Activated naive CD4-positive, alpha-beta T cell treated with Interleukin-2 at 50 U/mL for 16 hours (primary cell): ENCODE data around the gene CASP10.

Experiments used
- DNase-seq: peaks from one replicate; pipeline ENCODE4 v3.0.0-alpha.2; 2020

CASP10 gene

DNA sequence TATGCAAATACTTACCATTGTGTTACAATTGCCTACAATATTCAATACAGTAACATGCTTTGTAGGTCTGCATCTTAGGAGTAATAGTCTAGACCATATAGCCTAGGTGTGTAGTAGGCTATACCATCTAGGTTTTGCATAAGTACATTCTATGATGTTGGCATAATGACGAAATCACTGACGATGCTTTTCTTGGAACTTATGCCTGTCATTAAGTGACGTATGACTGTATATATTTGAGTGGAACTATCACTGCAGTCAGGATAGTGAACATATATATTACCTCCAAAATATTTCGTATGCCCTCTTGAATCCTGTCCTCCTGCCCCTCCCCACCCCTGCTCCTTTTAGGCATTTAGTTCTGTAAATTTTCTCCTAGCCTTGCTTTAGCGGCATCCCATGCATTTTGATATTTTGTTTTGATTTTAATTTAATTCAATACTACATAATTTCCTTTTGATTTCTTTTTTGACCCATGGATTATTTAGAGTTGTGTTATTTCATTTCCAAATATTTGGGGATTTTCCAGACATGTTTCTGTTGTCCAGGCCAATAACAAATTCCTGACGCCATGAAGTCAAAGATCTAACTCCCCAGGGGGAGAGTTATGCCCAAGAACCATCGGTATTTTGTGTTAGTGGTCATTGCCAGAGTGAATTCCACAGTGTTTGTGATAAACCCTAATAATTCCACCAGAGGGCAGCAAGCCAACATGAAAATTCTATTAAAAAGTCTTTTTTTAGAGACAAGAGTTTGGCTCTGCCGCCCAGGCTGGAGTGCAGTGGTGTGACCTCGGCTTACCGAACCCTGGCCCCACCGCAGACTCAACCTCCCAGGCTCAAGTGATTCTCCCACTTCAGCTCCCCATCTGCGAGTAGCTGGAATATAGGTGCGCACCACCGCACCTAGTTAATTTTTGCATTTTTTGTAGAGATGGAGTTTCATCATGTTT is 53.2 kb downstream of the CASP10 start:
- peak; percentile 34 for DNase-seq

DNA sequence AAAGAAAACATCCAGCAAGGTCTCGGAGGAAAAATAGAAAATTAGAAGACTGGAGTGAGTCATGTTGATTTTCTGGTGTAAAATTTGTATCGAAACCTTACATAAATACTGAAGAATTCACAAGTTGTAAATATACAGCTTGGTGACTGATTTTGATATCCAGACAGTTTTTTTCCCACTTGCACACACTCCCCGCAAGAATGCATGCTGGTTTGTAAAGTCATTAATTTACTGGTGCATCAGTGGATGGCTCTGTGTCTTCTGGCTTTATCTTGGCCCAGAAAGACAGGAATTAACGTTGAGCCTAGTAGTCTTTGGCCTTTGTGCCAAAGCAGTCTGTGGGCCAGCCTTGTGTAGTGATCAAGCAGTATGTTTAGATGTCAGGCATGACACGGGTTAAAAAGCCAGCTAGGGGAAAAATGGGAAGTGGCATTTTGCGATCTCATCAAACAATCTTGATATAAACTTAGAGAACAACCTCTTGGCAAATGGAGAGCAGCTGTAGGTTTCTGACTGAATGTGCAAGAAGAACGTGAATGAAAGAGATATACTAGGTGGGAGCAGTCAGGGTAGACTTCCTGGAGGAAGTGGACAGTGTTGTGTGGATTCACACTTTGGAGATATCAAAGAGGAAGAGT is 54.7 kb downstream of the CASP10 start:
- DNase-seq, result no peak

DNA sequence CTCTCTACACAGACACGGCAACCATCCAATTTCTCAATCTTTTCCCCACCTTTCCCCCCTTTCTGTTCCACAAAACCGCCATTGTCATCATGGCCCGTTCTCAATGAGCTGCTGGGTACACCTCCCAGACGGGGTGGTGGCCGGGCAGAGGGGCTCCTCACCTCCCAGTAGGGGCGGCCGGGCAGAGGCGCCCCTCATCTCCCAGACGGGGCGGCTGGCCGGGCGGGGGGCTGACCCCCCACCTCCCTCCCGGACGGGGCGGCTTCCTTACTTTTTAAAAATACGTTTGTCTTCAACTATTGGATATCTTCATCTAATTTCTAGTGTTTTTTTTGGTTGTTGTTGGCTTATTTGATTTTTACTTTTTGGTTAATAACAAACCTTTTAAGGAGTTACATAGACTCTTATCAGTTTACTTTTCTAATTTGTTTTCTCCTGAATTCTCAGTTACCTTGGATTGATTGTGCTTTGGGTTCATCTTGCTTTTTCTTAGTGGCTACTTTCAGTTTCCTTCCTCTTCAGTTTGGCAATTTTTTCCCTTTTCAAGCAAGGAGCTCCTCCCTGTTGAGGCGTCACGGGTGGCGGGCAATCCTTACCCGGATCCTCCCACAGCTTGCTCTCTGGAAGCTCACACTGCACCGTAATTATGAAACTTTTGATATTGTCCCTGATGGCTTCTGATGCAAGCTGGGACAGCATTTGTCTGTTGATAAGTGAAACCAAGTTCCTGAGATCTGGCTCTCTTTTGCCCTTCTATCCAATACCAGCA is 56.4 kb downstream of the CASP10 start:
- peak; percentile 32 for DNase-seq

DNA sequence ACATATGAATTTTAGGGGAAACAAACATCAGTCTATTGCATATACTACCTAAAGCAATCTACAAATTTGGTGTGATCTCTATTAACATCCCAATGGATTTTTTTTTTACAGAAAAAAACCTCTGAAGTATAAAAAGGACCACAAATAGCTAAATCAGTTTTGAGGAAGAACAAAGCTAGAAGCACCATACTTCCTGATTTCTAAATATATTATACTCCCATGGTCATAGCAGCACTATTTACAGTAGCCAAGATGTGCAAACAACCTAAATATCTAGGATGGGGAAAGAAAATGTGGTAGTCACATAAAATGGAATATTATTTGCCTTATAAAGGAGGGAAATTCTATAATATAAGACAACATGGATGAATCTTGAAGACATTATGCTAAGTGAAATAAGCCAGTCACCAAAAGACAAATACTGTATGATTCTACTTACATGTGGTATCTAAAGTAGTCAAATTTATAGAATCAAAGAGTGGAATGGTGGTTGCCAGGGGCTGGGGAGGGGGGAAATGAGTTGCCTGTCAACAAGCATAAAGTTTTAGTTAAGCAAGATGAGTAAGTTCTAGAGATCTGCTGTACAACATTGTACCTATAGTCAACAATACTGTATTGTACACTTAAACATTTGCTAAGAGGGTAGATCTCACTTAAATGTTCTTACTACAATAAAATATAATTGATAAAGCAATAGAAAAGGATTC is 59.8 kb downstream of the CASP10 start:
- DNase-seq, result no peak

DNA sequence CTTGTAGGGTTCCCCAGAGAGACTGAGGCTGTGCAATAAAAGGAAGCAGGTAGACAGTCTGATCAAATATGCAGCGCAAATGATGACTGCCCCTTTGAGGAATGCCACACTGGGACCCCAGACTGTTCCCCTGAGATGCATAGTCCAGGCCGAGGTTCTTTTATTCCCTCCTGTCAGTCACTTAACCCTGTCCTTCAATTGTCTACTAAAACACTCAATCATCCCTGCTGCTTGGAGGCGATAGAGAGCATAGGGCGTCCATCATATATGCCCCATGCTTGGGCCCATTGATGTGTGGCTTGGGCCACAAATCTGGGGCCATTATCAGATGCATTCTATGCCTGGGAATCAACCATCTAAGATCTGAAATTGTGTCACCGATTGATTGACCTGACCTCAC is 61.9 kb downstream of the CASP10 start:
- no peak for DNase-seq

DNA sequence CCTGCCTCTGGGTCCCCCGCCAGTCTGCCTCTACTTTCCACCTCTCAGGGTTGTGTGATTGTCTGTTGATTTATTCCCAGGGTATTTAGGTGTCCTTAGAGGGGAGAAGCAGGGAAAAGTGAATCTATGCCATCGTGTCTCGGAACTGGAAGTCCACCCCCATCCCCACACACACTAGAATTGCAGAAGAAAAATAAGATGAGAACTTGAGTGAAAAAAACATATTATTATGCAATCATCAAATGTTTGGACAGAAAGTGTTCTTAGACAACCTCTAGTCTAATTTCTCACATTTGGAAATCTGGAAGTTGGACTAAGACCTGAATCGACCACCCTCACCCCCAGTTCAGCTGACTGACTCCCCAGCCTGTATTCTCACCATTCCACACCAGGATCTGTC is 63.3 kb downstream of the CASP10 start:
- DNase-seq, result no peak

DNA sequence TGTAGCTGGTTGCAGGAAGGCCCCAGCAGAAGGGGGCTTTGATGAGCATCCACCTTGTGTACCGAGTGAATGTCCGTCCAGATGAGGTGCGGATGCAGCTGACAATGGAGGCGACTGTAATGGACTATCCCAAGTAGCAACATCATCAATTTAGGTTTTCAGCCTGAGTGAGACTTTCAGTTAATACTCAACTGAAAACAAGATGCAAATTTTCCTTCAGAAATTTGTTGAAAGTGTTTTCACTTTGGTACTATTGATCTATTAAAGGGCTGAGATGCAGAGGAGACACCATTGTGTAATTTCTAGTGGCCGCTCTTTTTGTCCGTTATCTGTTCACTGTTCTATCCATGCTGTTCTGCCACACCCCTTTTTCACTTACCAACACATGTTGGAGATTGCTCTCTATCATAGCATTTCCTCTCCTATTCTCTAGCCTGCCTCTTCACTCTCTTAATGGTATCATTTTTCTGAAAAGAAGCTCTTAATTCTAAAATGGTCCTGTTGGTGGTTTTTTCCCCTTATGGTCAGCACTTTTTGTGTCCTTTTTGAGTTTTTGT is 65.4 kb downstream of the CASP10 start:
- no peak for DNase-seq

DNA sequence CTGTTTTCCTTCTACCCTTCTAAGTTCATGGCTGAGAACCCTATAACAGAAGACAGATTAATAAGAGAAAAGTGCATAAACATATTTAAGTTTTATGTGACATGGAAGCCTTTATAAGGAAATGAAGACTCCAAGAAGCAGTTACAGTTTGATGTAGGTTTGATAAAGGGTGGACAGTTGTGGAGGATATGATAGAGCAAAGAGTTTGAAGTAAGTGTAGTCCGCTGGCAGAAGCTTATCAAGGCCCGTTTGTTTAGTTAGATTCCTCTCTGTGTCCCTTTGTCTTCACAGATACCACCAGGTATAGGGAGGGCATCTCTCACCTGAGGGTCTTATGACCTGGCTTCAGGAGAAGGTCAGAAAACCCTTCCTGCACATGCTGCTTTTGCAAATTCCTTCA is 66.9 kb downstream of the CASP10 start:
- no peak for DNase-seq

DNA sequence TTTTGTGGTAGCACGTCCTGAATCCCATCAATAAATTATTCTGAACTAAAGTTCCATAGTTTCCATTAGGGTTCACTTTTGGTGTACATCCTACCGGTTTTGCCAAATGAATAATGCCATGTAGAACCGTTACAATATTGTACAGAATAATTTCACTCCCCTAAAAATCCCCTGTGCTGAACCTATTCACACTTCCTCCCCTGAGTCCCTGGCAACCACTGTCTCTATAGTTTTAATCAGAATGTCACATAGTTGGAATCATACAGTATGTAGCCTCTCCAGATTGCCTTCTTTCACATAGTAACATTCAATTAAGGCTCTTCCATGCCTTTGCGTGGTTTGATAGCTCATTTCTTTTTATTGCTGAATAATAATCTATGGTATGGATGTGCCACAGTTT is 67.8 kb downstream of the CASP10 start:
- no peak for DNase-seq

DNA sequence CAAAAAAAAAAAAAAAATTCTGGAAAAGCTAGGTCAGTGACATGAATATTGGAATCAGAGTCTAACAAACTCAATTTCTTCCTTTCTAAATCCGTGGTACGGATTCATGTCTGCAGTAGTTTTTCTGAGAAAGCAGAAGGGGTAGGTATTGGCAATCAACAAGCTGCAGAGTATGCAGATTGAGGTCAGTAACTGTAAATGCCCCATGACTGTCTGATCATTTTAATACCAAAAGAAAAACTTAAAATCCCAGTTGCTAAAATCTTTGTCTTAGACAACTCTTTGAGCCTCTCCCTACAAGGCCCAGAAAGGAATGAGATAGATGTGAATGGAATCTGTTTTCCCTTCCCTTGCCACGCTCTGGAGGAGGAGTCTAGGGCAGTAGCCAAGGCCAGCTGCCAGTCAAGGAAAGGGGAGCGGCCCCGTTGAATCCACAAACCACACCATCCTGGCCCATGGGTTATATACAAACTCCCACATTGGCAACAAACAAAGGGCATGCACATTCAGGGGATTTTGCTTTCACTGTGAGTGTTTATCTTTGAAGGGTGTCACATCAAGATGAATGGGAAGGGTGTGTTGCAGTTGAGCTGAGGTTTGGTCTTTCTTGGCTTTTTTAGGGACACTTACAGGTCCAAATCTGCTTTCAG is 71.3 kb downstream of the CASP10 start:
- no peak for DNase-seq

DNA sequence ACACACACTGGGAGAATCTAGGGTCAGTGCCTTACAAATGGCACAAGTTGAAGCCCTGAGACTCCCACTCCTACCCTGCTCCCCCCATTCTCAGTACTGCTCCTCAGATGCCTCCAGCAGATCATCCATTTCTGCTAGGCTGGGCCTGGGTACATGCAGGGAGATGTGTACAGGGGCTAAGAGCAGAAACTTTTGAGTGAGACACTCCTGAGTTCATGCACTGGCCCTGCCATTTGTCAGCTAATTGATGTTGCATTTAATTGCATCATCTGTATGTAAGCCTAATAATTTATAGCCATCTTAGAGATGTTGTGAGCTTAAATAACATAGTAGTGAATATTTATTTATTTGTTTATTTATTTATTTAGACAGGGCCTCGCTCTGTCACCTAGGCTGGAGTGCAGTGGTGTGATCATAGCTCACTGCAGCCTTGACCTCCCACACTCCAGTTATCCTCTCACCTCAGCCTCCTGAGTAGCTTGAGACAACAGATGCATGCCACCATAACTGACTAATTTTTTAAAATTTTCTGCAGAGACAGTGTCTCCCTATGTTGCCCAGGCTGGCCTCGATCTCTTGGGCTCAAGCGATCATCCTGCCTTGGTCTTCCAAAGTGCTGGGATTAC is 72.6 kb downstream of the CASP10 start:
- no peak for DNase-seq

DNA sequence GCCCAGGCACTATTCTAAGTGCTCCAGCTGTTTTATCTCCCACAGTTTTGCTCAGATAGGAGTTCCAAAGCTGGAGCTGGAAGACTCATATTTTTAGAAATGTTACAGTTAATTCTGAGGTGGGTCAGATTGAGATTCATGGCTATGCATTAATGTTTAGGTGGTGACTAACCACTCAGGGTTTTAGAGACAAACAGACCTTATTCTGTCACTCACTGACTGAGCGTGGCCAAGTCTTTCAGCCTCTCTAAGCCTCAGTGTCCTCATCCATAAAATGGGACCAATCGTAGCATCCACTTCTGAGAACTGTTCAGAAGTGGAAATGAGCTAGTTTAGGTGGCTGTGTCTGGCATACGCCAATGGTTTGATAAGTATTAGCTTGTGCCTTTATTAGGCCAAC is 73.1 kb downstream of the CASP10 start:
- no peak for DNase-seq

DNA sequence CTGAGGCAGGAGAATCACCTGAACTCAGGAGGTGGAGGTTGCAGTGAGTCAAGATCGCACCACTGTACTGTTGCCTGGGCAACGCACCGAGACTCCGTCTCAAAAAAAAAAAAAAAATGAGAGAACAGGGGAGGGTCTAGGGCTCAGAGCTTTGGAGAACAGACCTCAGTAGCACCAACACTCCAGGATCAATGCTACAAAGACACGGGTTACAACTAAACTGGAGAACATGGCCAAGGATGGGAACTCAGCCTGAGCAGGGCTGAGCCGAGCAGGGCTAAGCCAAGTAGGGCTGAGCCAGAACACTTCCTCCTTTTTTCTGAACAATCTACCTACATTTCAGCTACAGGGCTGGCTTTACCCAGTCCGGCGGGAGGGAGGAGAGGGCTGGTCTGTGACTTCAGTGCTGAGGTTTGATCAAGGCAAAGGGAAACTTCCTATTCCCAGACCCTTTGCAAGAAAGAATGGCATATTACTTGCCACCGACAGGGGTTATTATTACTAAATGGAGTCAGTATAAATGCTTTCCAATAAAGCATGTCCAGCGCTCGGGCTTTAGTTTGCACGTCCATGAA is 74.5 kb downstream of the CASP10 start:
- DNase-seq, result peak; percentile 39

DNA sequence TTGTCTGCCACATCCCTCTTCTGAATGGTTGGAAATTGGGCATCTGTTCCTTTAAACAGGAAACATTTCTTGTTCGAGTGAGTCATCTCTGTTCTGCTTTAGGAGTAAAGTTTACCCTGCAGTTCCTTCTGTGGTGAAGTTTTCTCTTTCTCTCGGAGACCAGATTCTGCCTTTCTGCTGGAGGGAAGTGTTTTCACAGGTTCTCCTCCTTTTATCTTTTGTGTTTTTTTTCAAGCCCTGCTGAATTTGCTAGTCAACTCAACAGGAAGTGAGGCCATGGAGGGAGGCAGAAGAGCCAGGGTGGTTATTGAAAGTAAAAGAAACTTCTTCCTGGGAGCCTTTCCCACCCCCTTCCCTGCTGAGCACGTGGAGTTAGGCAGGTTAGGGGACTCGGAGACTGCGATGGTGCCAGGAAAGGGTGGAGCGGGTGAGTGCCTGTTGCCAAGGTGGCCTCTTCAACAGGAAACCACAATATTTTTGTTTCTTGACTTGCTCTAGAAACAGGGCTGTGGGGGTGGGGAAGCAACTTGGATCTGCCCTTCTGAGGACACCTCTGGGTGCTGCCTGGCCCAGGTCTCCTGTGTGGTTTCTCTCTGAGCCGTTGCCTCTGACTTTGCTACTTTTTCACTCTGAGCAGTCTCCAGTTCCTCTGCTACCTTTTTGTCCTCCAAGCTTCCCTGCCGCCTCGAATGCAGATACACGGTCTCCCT is 75.2 kb downstream of the CASP10 start:
- DNase-seq, result peak; percentile 90

DNA sequence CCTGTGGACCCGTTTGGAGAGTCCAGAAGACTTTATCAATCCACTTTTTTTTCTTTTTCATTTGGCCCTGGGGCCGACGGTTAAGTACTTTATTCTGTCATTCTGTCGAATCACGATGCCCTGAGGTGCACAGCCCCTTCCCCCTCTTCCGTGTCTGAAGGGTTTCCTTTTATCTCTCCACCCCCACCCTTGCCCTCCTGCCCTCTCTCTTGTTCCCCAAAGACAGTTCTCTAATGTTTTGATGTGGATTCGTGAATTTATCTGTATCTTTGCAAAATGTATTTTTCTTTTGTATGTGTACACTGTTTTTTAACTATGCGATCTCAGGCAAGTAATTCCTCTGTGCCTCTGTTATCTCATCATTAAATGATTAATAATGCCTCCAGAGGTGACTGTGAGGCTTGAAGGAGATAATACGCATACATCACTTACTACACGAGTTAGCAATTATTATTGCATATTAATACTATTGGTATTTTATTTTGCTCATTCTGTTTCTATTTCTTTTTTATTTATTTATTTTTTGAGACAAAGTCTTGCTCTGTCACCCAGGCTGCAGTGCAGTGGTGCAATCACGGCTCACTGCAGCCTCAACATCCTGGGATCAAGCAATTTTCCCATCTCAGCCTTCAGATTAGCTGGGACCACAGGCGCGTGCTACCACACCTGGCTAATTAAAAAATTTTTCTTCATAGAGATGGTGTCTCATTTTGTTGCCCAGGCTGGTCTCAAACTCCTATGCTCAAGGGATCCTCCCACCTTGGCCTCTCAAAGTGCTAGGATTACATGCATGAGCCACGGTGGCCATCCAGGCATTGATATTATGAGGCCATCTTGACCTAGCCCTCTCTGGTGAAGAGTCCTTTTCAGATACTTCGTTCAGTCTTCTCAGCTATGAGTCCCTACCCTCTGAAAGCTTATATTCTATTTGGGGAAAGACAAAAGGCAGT is 76.0 kb downstream of the CASP10 start:
- no peak for DNase-seq

DNA sequence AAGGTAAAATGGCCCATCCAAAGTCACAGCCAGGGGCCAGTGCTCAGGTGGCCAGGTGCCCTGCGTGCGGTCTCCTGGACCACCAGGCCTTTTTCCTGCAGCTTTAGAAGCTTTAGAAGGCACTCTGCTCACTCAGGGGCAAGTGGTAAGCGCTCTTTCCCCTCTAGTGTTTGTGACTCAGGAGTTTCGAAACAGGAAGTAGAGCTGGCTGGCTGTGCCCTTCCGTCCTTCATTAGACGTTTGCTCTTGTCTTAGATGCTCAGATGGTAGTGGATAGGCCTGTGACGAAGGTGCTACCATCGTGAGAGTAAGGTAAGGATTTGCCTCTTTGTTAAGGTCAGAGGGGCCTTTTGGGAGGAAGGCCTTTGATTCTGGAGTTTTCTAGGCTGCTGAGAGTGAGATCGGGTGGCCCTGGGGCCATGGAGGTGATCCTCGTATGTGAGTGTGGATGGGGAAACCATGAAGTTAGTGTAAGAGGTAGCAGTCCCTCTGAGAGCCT is 77.4 kb downstream of the CASP10 start, which contains the start of gene CASP8:
TSS of gene CASP8 (plus strand) at position 235 of the 499 bp plus-strand sequence. CDS start 5,951 bp downstream, outside the sequence.
- peak; percentile 66 for DNase-seq

DNA sequence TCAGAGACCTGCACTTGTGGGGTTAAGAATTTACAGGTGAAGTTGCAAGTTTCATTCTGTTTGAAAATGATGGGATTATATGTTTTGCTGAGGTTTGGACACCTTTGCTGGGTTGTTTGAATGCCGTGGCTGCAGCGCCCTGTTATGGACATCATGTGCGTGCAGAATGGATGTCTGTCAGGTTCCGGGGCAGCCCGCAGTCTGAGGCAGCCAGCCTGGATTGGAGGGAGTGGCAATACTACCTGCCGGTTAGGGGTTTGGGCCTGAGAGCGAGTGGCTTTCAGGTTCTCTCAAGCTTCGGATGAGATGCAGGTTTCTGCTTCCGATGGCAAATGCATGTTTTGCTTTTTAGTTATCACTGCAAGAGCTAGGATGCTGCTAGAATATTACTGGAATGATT is 78.5 kb downstream of the CASP10 start:
- peak; percentile 62 for DNase-seq

DNA sequence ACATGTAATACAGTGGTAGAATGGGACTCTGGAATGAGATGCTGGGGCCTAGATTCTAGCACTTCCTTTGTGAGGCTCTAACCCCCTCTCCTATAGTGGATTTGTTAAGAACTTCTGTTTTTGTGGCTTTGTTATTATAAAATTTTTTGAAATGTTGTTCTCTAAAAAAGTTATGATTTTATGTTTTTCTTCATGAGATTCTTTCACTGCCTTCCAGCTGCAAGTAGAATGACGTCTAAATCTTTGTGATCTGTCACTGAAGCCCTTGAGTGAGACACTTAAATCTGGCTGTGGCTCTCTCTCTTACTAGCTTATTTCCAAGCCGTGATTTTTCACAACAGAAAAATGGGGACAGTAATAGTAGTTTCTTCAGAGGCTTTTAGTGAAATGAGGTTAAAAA is 79.0 kb downstream of the CASP10 start:
- no peak for DNase-seq

DNA sequence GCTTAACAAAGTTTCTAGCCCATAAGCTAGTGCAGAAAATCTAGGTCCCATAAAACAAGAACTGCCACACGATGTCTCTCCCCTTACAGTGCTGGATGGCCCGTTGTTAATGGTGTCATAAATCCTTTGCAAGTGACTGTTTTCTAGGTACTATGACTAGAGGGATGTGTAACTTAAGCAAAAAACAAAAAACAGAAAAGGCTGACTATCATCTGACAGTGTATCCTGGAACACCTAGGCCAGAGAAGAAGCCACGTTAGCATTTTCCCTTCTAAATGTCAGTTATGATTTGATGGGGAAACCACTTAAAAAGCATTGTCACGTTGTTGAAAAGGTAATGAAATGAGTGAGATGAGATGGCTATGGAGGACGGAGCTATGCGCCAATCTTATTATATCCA is 79.8 kb downstream of the CASP10 start:
- DNase-seq, result peak; percentile 35
